Measurements from ENCODE around the gene TCERG1L. TPM values are rescaled to one million over a fixed set of nuclear protein-coding genes. Genes with fewer than 3 reads are reported as not detected.

Gene TCERG1L
- polyA plus RNA-seq, 1 donor from 2014 or later: 0.53 TPM

- no peaks in the 10 kb centered on the region for H3K9me2 ChIP-seq (ENCODE audit: insufficient read depth, low read length)
- no peaks in the 10 kb centered on the region for H3F3A ChIP-seq (ENCODE audit: insufficient read depth, low read length, poor library complexity, severe bottlenecking)
- H3K27me3 ChIP-seq (ENCODE audit: insufficient read depth, low read depth, low read length): no peaks in the 10 kb centered on the region
- no peaks in the 10 kb centered on the region for H3K79me2 ChIP-seq (replicated peaks; ENCODE audit: insufficient read depth, low read length)
- no peak overlapping the region for H3K4me3 ChIP-seq (ENCODE audit: low read length)
- no peak overlapping the region for H3K27ac ChIP-seq (ENCODE audit: low read length)
- TF ChIP-seq SMC3 (conservative IDR thresholded peaks at IDR 0.05; ENCODE audit: poor library complexity) (no peak), TAF1 (IDR thresholded peaks at IDR 0.05; ENCODE audit: low read depth) (no peak), EZH2 (IDR thresholded peaks at IDR 0.05; ENCODE audit: borderline replicate concordance, insufficient read depth, low read length, poor library complexity, severe bottlenecking) (no peak), REST (IDR thresholded peaks at IDR 0.05; ENCODE audit: borderline replicate concordance) (no peak), CTCF (IDR thresholded peaks at IDR 0.05; ENCODE audit: poor library complexity, severe bottlenecking) (no peak), POLR2AphosphoS5 (IDR thresholded peaks at IDR 0.05) (no peak), RAD21 (conservative IDR thresholded peaks at IDR 0.05) (no peak), MXI1 (conservative IDR thresholded peaks at IDR 0.05; ENCODE audit: poor library complexity, severe bottlenecking) (no peak), EP300 (conservative IDR thresholded peaks at IDR 0.05; ENCODE audit: poor library complexity, severe bottlenecking) (no peak)
- H3K36me3 ChIP-seq (ENCODE audit: insufficient read depth, low read length): no peaks in the 10 kb centered on the region
- H3K9me3 ChIP-seq (ENCODE audit: low read length): no peaks in the 10 kb centered on the region
- H3K4me2 ChIP-seq (ENCODE audit: low read length): no peak overlapping the region
- no peaks in the 10 kb centered on the region for H4K20me1 ChIP-seq (ENCODE audit: insufficient read depth)
- no peak overlapping the region for H2AFZ ChIP-seq (ENCODE audit: low read depth, low read length)
- H3K9ac ChIP-seq (ENCODE audit: low read length): no peak overlapping the region
Measured at GRCh38 chr10:131162866-131163843, 148.4 kb downstream of the TCERG1L start.

- no peaks in the 10 kb centered on the region for H3K9me3 ChIP-seq (ENCODE audit: low read length)
Measured at GRCh38 chr10:131162211-131162610, 149.3 kb downstream of the TCERG1L start.

More at GRCh38 chr10:131162211-131162610, 149.3 kb downstream of the TCERG1L start:
- Histone ChIP-seq H3K4me3 (ENCODE audit: low read length) (no peak overlapping the region), H3K4me2 (ENCODE audit: low read length) (no peak overlapping the region), H2AFZ (ENCODE audit: low read depth, low read length) (no peak overlapping the region), H3K27ac (ENCODE audit: low read length) (no peak overlapping the region), H3K9me2 (ENCODE audit: insufficient read depth, low read length) (no peaks in the 10 kb centered on the region), H3K36me3 (ENCODE audit: insufficient read depth, low read length) (no peaks in the 10 kb centered on the region), H3K27me3 (ENCODE audit: insufficient read depth, low read depth, low read length) (no peaks in the 10 kb centered on the region), H4K20me1 (ENCODE audit: insufficient read depth) (no peaks in the 10 kb centered on the region), H3K79me2 (replicated peaks; ENCODE audit: insufficient read depth, low read length) (no peaks in the 10 kb centered on the region), H3F3A (ENCODE audit: insufficient read depth, low read length, poor library complexity, severe bottlenecking) (no peaks in the 10 kb centered on the region), H3K9ac (ENCODE audit: low read length) (no peak overlapping the region)
- TF ChIP-seq POLR2AphosphoS5 (IDR thresholded peaks at IDR 0.05) (no peak), EP300 (conservative IDR thresholded peaks at IDR 0.05; ENCODE audit: poor library complexity, severe bottlenecking) (no peak), TAF1 (IDR thresholded peaks at IDR 0.05; ENCODE audit: low read depth) (no peak), CTCF (IDR thresholded peaks at IDR 0.05; ENCODE audit: poor library complexity, severe bottlenecking) (no peak), EZH2 (IDR thresholded peaks at IDR 0.05; ENCODE audit: borderline replicate concordance, insufficient read depth, low read length, poor library complexity, severe bottlenecking) (no peak), SMC3 (conservative IDR thresholded peaks at IDR 0.05; ENCODE audit: poor library complexity) (no peak), MXI1 (conservative IDR thresholded peaks at IDR 0.05; ENCODE audit: poor library complexity, severe bottlenecking) (no peak), REST (IDR thresholded peaks at IDR 0.05; ENCODE audit: borderline replicate concordance) (no peak), RAD21 (conservative IDR thresholded peaks at IDR 0.05) (no peak)
